ENCODE data around the gene COL21A1. TPM values are rescaled to one million over a fixed set of nuclear protein-coding genes. Genes with fewer than 3 reads are reported as not detected.

COL21A1 gene
- 1.4 and 1.8 TPM in 2 replicates for total RNA-seq (2021)
- long read RNA-seq, partial matches to known transcripts, result 2 of 2 reads
- long read RNA-seq, other reads (novel, unspliced or antisense), result 0 of 2 reads

- peaks cover 36 to 38% of the 10 kb centered on the region in 2 experiments for H3K4me1 Mint-ChIP-seq
- Histone ChIP-seq H3K4me2 (ENCODE audit: insufficient read depth, insufficient read length, low read length) (peak within 1 kb of the TSS; percentile 63), H3K4me1 (ENCODE audit: insufficient read depth, low read length) (peaks cover 8% of the 10 kb centered on the region), H3K79me2 (ENCODE audit: insufficient read depth, low read length) (no peaks in the 10 kb centered on the region), H3K18ac (ENCODE audit: insufficient read length, low read depth, low read length) (peak within 1 kb of the TSS; percentile 44), H2BK15ac (ENCODE audit: low read depth, low read length) (no peak within 1 kb of the TSS), H3K9me3 (ENCODE audit: control insufficient read depth, low read depth, low read length) (no peaks in the 10 kb centered on the region), H3K9ac (ENCODE audit: extremely low read depth, insufficient read length, low read length) (peak within 1 kb of the TSS; percentile 23), H2BK120ac (ENCODE audit: low read depth, low read length, poor library complexity, severe bottlenecking) (no peak within 1 kb of the TSS), H3K79me1 (ENCODE audit: insufficient read depth, low read depth, low read length, poor library complexity, severe bottlenecking) (no peaks in the 10 kb centered on the region), H3K56ac (ENCODE audit: insufficient read length, low read depth, low read length) (no peak within 1 kb of the TSS), H3K27ac (ENCODE audit: insufficient read length, low read depth, low read length) (peak within 1 kb of the TSS; percentile 38), H2BK5ac (ENCODE audit: insufficient read length, low read length) (no peak within 1 kb of the TSS), H4K8ac (replicated peaks; ENCODE audit: insufficient read length, low read depth, low read length) (no peak within 1 kb of the TSS), H3T11ph (ENCODE audit: low read length) (no peak within 1 kb of the TSS), H2BK20ac (ENCODE audit: low read depth, low read length, poor library complexity, severe bottlenecking) (no peak within 1 kb of the TSS), H3K27me3 (ENCODE audit: insufficient read depth, low read length) (no peaks in the 10 kb centered on the region), H4K20me1 (ENCODE audit: control insufficient read depth, insufficient read depth, insufficient read length) (no peaks in the 10 kb centered on the region), H3K23ac (ENCODE audit: insufficient read length, low read depth, low read length) (no peak within 1 kb of the TSS), H4K91ac (ENCODE audit: insufficient read length, low read depth, low read length) (no peak within 1 kb of the TSS), H3K14ac (ENCODE audit: insufficient read depth, low read length) (peak within 1 kb of the TSS; percentile 49; the same call in 1 of the 2 replicates), H3K23me2 (ENCODE audit: insufficient read length, low read depth, low read length, poor library complexity, severe bottlenecking) (peaks cover 13% of the 10 kb centered on the region), H2BK12ac (ENCODE audit: insufficient read length, low read depth, low read length) (no peak within 1 kb of the TSS), H2AK5ac (ENCODE audit: insufficient read length, low read length) (no peak within 1 kb of the TSS), H3K4ac (ENCODE audit: low read depth, low read length) (no peak within 1 kb of the TSS), H4K5ac (ENCODE audit: insufficient read length, low read depth, low read length) (no peak within 1 kb of the TSS), H2AFZ (ENCODE audit: low read length) (peak within 1 kb of the TSS; percentile 79)
- DNase-seq, result peak; percentile 95
- peak within 1 kb of the TSS; percentile 94 to 98 (median 97) for H3K27ac Mint-ChIP-seq
- H3K9me3 Mint-ChIP-seq, result no peaks in the 10 kb centered on the region
- peak; percentile 64 for TF ChIP-seq CTCF (conservative IDR thresholded peaks at IDR 0.05)
- WGBS (ENCODE audit: extremely low coverage, insufficient read length, low lambda C conversion rate), result no CpG with 5 or more reads among the region's 36 CpGs
- peaks cover 15% of the 10 kb centered on the region for H3K27me3 Mint-ChIP-seq (ENCODE audit: low read depth)
- no peaks in the 10 kb centered on the region; a peak in 1 of 7 replicates for H3K36me3 Mint-ChIP-seq (ENCODE audit: insufficient read depth in 1 of 3, low read depth in 3 of 3)
- H3K4me3 Mint-ChIP-seq, result peak within 1 kb of the TSS; percentile 72 to 88
Observed at GRCh38 chr6:56246881-56247653, at the start of gene COL21A1. COL21A1 (minus strand) TSS chr6:56247580; CDS start chr6:56182618, 64,962 bp downstream.
